HG03521 (cell line): ENCODE results near the gene GNAS-AS1.

ENCODE experiments used
- ATAC-seq: cut with Tn5 transposase; IDR thresholded peaks from one replicate; pipeline ENCODE4 v1.9.1; 2021; ENCODE audit warnings: mild to moderate bottlenecking, moderate library complexity; ENCODE audit not compliant: unreplicated experiment

Gene GNAS-AS1

GRCh38 chr20:58888103-58888502, 37.4 kb upstream of the GNAS-AS1 start:
- no peak for ATAC-seq

- ATAC-seq: no peak
Observed at GRCh38 chr20:58886546-58886945, 35.8 kb upstream of the GNAS-AS1 start.

GRCh38 chr20:58884966-58885365, 34.3 kb upstream of the GNAS-AS1 start:
- no peak for ATAC-seq

GRCh38 chr20:58883241-58883691, 32.6 kb upstream of the GNAS-AS1 start:
- ATAC-seq: no peak

- no peak for ATAC-seq
Observed at GRCh38 chr20:58882704-58883089, 32.0 kb upstream of the GNAS-AS1 start.

GRCh38 chr20:58880994-58881752, 30.5 kb upstream of the GNAS-AS1 start:
- no peak for ATAC-seq

GRCh38 chr20:58880441-58880840, 29.7 kb upstream of the GNAS-AS1 start:
- no peak for ATAC-seq

GRCh38 chr20:58878399-58878798, 27.7 kb upstream of the GNAS-AS1 start:
- ATAC-seq: no peak

- ATAC-seq: no peak
Observed at GRCh38 chr20:58877976-58878360, 27.3 kb upstream of the GNAS-AS1 start.

- no peak for ATAC-seq
Observed at GRCh38 chr20:58877050-58877975, 26.6 kb upstream of the GNAS-AS1 start.

- no peak for ATAC-seq
Observed at GRCh38 chr20:58876437-58876836, 25.7 kb upstream of the GNAS-AS1 start.

- no peak for ATAC-seq
Observed at GRCh38 chr20:58875541-58876134, 24.9 kb upstream of the GNAS-AS1 start.

- ATAC-seq: no peak
Observed at GRCh38 chr20:58875111-58875510, 24.4 kb upstream of the GNAS-AS1 start.

- no peak for ATAC-seq
Observed at GRCh38 chr20:58874469-58874868, 23.8 kb upstream of the GNAS-AS1 start.

GRCh38 chr20:58871533-58872102, 20.9 kb upstream of the GNAS-AS1 start:
- ATAC-seq: no peak

GRCh38 chr20:58870293-58871014, 19.8 kb upstream of the GNAS-AS1 start:
- ATAC-seq: no peak

GRCh38 chr20:58869662-58870227, 19.0 kb upstream of the GNAS-AS1 start:
- ATAC-seq: no peak

GRCh38 chr20:58868795-58869194, 18.1 kb upstream of the GNAS-AS1 start:
- no peak for ATAC-seq

- ATAC-seq: no peak
Observed at GRCh38 chr20:58867211-58867610, 16.5 kb upstream of the GNAS-AS1 start.

- no peak for ATAC-seq
Observed at GRCh38 chr20:58865843-58866242, 15.1 kb upstream of the GNAS-AS1 start.
